HG03095 (cell line): Measurements from ENCODE around the gene RPS24.
A peak's percentile ranks its signal among the peaks of the same experiment; 100 is the strongest.

ENCODE experiments used
- ATAC-seq: cut with Tn5 transposase; IDR thresholded peaks from one replicate; pipeline ENCODE4 v1.9.1; 2021; ENCODE audit warnings: moderate library complexity; ENCODE audit not compliant: unreplicated experiment

The RPS24 gene

GRCh38 chr10:78025685-78026364 is 7.8 kb upstream of the RPS24 start:
- no peak for ATAC-seq

- ATAC-seq: peak; percentile 4
Observed at GRCh38 chr10:78028438-78029268, 5.0 kb upstream of the RPS24 start.

DNA sequence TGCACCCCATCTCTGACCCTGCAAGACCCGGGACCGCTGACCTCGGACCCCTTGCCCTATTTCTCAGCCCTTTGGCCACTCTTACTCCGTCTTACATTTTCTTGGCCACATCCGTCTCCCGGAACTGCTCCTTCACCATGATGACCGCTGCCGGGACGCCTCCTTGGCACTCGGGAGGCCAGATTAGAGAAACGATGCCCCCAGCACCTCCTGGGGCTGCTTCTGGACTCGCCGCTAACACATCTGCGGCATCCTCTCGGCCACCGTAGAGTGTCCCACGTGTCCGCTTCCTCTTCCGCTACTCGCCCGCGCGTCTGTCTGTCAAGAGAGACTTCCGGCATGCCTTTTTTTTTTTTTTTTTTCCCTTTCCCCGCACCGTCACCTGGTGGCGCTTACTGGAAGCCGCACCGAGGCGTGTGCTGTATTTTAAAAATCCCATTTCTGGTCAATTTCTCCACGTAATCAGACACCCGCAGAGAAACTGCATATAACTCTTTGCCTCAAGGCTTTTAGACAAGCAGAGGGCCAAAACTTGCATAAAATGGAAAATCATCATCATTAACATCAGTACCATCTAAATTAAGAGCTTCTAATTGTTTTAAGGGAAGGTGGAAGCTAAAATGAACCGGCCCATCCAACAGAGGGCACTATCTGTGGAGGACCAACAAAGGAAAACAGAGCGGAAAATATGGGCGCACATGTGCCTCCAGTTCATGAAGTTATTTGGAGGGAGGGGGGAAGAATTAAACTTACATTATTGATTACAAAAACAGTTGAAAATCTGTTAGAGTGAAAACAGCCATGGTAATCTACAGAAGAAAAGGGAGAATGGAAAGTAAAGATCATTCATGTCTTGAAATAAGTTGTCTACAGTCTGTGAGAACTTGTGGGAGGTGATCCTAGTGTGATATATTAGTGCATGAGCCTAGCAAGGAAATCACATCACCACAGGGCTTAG is 4.1 kb upstream of the RPS24 start, which contains the start of gene POLR3A:
Gene POLR3A, minus strand, starts transcription at position 247 of the 958 bp plus-strand sequence. Its CDS starts 108 bp downstream, at position 139.
- peak; percentile 60 for ATAC-seq

DNA sequence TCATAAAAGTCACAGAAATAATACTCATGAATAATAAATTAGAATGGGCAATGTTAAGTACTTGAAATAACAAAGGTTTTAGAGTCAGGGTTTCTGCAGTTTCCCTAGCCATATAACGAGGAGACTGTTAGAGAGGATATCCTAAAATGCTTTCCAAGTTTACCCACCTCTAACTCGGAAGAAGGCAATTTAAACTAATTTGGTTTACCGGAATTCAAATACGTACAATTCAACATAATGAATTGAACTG is 351 bp upstream of the RPS24 start:
- no peak for ATAC-seq

- ATAC-seq: no peak
Observed at GRCh38 chr10:78035025-78035424, 1.4 kb downstream of the RPS24 start.

GRCh38 chr10:78035437-78035836 is 1.8 kb downstream of the RPS24 start:
- no peak for ATAC-seq

DNA sequence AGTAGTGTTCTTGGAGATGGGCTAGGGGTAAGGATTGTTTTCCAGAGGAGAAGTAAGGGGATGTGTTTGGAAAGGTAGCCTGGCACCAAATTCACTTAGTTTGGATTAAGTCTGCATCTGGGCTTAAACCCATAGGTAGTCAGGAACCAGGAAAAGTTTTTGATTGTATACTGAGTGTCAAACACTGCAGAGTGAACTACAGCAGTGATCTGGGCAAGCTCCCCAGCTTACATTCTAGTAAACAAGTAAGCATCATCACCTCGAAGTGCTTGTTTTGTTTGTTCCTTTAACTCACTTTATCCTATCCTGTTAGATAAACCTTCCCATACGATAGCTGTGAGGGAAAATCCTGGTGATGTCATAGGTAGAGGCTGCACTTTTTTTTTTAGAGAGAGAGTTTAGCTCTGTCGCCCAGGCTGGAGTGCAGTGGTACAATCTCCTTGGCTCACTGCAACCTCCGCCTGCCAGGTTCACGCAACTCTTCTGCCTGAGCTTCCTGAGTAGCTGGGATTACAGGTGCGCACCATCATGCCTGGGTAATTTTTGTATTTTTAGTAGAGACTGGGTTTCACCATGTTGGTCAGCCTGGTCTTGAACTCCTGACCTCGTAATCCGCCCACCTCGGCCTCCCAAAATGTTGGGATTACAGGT is 2.4 kb downstream of the RPS24 start:
- ATAC-seq: no peak

DNA sequence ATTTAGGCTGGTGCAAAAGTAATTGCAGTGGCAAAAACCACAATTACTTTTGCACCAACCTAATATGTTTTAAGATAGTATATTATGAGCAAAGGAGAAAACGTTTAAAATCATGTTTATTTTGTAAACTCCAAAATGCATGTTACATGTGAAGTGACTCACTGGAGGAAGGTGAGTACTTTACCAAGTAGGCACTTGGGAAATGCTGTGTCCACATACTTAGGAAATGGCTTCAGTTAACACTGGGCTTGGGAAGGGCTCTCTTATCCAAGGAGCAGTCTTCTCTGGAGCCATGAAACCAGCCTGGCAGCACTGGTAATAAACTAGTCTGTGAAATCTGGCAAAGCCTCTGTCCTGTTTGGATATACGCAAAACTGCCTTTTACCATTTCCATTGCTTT is 4.4 kb downstream of the RPS24 start:
- ATAC-seq: no peak

- ATAC-seq: no peak
Observed at GRCh38 chr10:78038791-78039547, 5.3 kb downstream of the RPS24 start.

DNA sequence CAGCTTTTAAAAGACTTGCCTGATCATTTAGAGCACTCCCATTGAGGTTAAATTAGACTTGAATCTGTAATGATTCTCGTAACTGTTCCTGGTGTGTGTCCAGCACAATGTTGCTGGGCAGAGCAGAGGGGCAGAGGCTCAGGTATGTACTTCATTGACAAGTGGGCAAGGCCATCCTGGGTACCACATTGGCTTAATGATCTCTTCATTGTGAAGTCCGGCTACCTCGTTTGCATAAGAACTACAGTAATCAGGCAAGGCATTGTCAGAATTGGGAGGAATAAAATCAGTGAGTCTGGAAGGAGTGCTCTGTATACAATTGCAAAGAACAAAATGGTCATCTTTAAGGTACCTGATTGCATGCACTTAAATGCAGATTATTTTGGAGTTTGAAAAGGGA is 6.1 kb downstream of the RPS24 start:
- no peak for ATAC-seq

GRCh38 chr10:78041170-78042057 is 7.8 kb downstream of the RPS24 start:
- ATAC-seq: no peak

DNA sequence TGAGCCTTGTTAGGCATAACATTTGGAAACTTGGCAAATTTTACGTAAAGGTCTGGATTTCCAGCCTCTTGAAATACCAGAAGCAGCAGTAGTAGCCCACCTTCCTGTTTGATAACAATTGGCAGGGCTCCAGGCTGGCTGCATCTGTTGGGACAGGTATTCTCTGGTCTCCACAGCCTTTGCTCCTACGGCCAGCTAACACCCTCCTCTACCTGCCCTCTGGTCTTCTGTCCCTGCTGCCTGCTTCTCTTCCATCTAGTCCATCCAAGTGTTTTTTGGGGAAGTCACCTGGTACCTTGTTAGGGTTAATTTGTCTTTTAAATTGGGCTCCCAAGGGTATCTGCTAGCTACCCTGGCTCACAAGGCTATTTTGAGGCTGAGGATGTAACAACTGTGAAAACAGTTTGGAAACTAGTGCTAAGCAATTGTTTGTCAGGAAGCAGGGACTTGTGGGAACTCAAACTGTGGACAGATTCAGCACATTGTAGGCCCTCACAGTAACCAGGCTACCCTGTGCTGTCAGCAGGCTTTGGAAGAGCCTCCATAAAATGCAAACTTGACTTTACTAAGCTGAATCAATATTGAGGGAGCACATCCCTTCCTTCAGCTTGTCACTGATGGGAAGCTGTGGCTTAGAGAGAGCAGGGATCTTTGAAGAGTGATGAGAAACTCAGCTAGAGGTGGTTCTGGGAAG is 8.5 kb downstream of the RPS24 start:
- ATAC-seq: no peak

DNA sequence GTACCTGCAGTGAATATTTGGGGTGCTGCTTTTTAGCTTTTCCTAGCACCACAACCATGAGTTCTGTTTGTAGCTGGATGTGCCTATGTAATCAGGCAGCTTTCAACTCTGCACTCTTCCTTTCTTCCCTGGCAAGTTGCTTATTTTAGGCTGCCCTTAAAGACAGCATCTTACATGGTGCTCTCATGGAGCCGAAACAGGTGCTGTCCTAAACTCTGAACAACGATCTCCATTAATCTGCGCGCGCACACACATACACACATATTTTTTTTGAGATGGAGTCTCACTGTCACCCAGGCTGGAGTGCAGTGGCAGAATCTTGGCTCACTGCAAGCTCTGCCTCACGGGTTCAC is 9.1 kb downstream of the RPS24 start:
- no peak for ATAC-seq

- ATAC-seq: no peak
Observed at GRCh38 chr10:78044179-78044578, 10.5 kb downstream of the RPS24 start.

- ATAC-seq: no peak
Observed at GRCh38 chr10:78044699-78045098, 11.0 kb downstream of the RPS24 start.

- ATAC-seq: peak; percentile 54
Observed at GRCh38 chr10:78045237-78045636, 11.6 kb downstream of the RPS24 start.

- no peak for ATAC-seq
Observed at GRCh38 chr10:78045856-78046255, 12.2 kb downstream of the RPS24 start.

GRCh38 chr10:78046711-78047269 is 13.1 kb downstream of the RPS24 start:
- no peak for ATAC-seq
